ENCODE measurements around the gene GNB1L. TPM values are rescaled to one million over a fixed set of nuclear protein-coding genes. Genes with fewer than 3 reads are reported as not detected.
A peak's percentile ranks its signal among the peaks of the same experiment; 100 is the strongest.

The GNB1L gene
- total and polyA plus RNA-seq, 9 of the 15 experiments (the other 6 are each of a cell fraction or from before 2014, with no cell fraction given) = 0.56 to 50.5 (median 10.2) TPM

- TF ChIP-seq NRF1 (conservative IDR thresholded peaks at IDR 0.05 in 1 of 2, IDR thresholded peaks at IDR 0.05 in 1 of 2) (no peak), EZH2 (IDR thresholded peaks at IDR 0.05; ENCODE audit: borderline replicate concordance, low read depth, low read length) (no peak), CEBPB (tag; IDR thresholded peaks at IDR 0.05) (no peak), STAT5B (CRISPR knock-in tag; IDR thresholded peaks at IDR 0.05) (no peak), TOE1 (IDR thresholded peaks at IDR 0.05; ENCODE audit: borderline replicate concordance) (no peak), TOE1 (CRISPR knock-in tag; IDR thresholded peaks at IDR 0.05; ENCODE audit: borderline replicate concordance, low read depth) (no peak), MED1 (CRISPR knock-in tag; IDR thresholded peaks at IDR 0.05; ENCODE audit: borderline replicate concordance) (no peak), RBM39 (optimal IDR thresholded peaks at IDR 0.05; ENCODE audit: low read depth, low read length) (no peak), MAFK (IDR thresholded peaks at IDR 0.05; ENCODE audit: low read length) (no peak), CTCFL (IDR thresholded peaks at IDR 0.05; ENCODE audit: borderline replicate concordance, insufficient read depth, low read depth, low read length, poor library complexity, severe bottlenecking) (no peak), ZBTB26 (CRISPR knock-in tag; IDR thresholded peaks at IDR 0.05) (peak; percentile 72; the same call in 1 of the 2 replicates), EGR1 (conservative IDR thresholded peaks at IDR 0.05) (no peak), ZSCAN29 (IDR thresholded peaks at IDR 0.05) (no peak), NCOR1 (IDR thresholded peaks at IDR 0.05) (no peak), NUFIP1 (IDR thresholded peaks at IDR 0.05; ENCODE audit: partially characterized antibody) (no peak), DACH1 (IDR thresholded peaks at IDR 0.05; ENCODE audit: partially characterized antibody) (no peak), MLLT1 (IDR thresholded peaks at IDR 0.05) (peak; percentile 43 to 56; a peak in 1 of 4 replicates), ZNF583 (CRISPR knock-in tag; IDR thresholded peaks at IDR 0.05) (no peak), ATF7 (IDR thresholded peaks at IDR 0.05) (no peak), E2F1 (CRISPR knock-in tag; IDR thresholded peaks at IDR 0.05) (no peak), THAP12 (CRISPR knock-in tag; IDR thresholded peaks at IDR 0.05) (peak; percentile 69; the same call in 1 of the 2 replicates), TBP (optimal IDR thresholded peaks at IDR 0.05; ENCODE audit: low read depth, low read length) (no peak)
Observed at GRCh38 chr22:19823191-19823901, 31.3 kb downstream of the GNB1L start (continued).
